HEK293 (cell line): ENCODE results near the gene GBA3.

Experiments used
- SP2 ChIP-seq: fragments of 450-650 bp; formaldehyde crosslinking; IDR thresholded peaks from 2 replicates; pipeline ENCODE4 v1.5.1; 2016; ENCODE audit warnings: missing biosample characterization, missing genetic modification characterization
- ZNF24 ChIP-seq: fragments of 450-650 bp; formaldehyde crosslinking; IDR thresholded peaks from 2 replicates; pipeline ENCODE4 v1.5.1; 2016; ENCODE audit warnings: missing biosample characterization, missing genetic modification characterization

- TF ChIP-seq SP2 (tag by site-specific recombination) (no peak), ZNF24 (tag by site-specific recombination) (no peak)
Measured at GRCh38 chr4:22778547-22779163, 85.9 kb downstream of the GBA3 start.
